GM23338 (cell line): ENCODE measurements around the gene BPIFB2. TPM values are rescaled to one million over a fixed set of nuclear protein-coding genes. Genes with fewer than 3 reads are reported as not detected.

Experiments used
- ATAC-seq: fragments of 200-7000 bp; cut with Tn5 transposase; 3 replicates; pipeline ENCODE4 v1.9.1; 2020
- DNase-seq: peaks from one replicate; pipeline ENCODE4 v3.0.0-alpha.2; 2015; ENCODE audit warnings: low spot score
- H2AFZ ChIP-seq: fragments of 200-600 bp; sonication (generic); 2 replicates; pipeline ENCODE4 v1.8.0; 2016; ENCODE audit warnings: antibody characterized with exemption, mild to moderate bottlenecking, moderate library complexity
- H3F3A ChIP-seq: fragments of 200-600 bp; sonication (generic); replicated peaks from 2 replicates; pipeline ENCODE4 v1.8.0; 2017; ENCODE audit warnings: antibody characterized with exemption, mixed run types, low read depth
- H3K27ac ChIP-seq: fragments of 200-600 bp; sonication (generic); 2 replicates; pipeline ENCODE4 v1.6.1; 2016; ENCODE audit warnings: low read depth
- H3K27me3 ChIP-seq: fragments of 200-600 bp; sonication (generic); 2 replicates; pipeline ENCODE4 v1.8.0; 2016; ENCODE audit warnings: mild to moderate bottlenecking, mixed run types, moderate library complexity; ENCODE audit not compliant: insufficient read depth
- H3K36me3 ChIP-seq: fragments of 200-600 bp; sonication (generic); 2 replicates; pipeline ENCODE4 v1.8.0; 2016; ENCODE audit warnings: mild to moderate bottlenecking; ENCODE audit not compliant: insufficient read depth
- H3K4me1 ChIP-seq: fragments of 200-600 bp; sonication (generic); 2 replicates; pipeline ENCODE4 v1.8.0; 2016; ENCODE audit warnings: mild to moderate bottlenecking, moderate library complexity; ENCODE audit not compliant: insufficient read depth
- H3K4me2 ChIP-seq: fragments of 200-600 bp; sonication (generic); 2 replicates; pipeline ENCODE4 v1.7.1; 2017; ENCODE audit warnings: mixed run types
- H3K4me3 ChIP-seq: fragments of 200-600 bp; sonication (generic); 2 replicates; pipeline ENCODE4 v1.6.1; 2016; ENCODE audit warnings: mixed run types
- H3K79me2 ChIP-seq: fragments of 200-600 bp; sonication (generic); replicated peaks from 2 replicates; pipeline ENCODE4 v1.8.0; 2017; ENCODE audit warnings: mild to moderate bottlenecking; ENCODE audit not compliant: insufficient read depth
- H3K9me2 ChIP-seq: fragments of 200-600 bp; sonication (generic); 2 replicates; pipeline ENCODE4 v1.8.0; 2017; ENCODE audit not compliant: insufficient read depth
- H4K20me1 ChIP-seq: fragments of 200-600 bp; sonication (generic); replicated peaks from 2 replicates; pipeline ENCODE4 v1.8.0; 2017; ENCODE audit warnings: mild to moderate bottlenecking; ENCODE audit not compliant: insufficient read depth
- H3K27ac Mint-ChIP-seq: 2 replicates; pipeline ENCODE4 v1.8.0; 2020; ENCODE audit warnings: inconsistent platforms, mild to moderate bottlenecking, moderate library complexity, mixed read lengths
- H3K27me3 Mint-ChIP-seq: 3 replicates; pipeline ENCODE4 v1.8.0; 2022; ENCODE audit warnings: low read depth, mild to moderate bottlenecking, moderate library complexity, mixed read lengths, inconsistent platforms; ENCODE audit not compliant: insufficient read depth, poor library complexity
- H3K36me3 Mint-ChIP-seq: 3 replicates; pipeline ENCODE4 v1.8.0; 2021; ENCODE audit warnings: low read depth, mild to moderate bottlenecking, inconsistent platforms, moderate library complexity, mixed read lengths
- H3K4me1 Mint-ChIP-seq: 3 replicates; pipeline ENCODE4 v1.8.0; 2020; ENCODE audit warnings: mild to moderate bottlenecking, inconsistent platforms, mixed read lengths
- H3K4me3 Mint-ChIP-seq: 3 replicates; pipeline ENCODE4 v1.8.0; 2021; ENCODE audit warnings: moderate library complexity, mild to moderate bottlenecking, inconsistent platforms, mixed read lengths
- H3K9me3 Mint-ChIP-seq: 3 replicates; pipeline ENCODE4 v1.8.0; 2020; ENCODE audit warnings: moderate library complexity, mild to moderate bottlenecking, inconsistent platforms, mixed read lengths
- EZH2 ChIP-seq: fragments of 200-600 bp; sonication (generic); IDR thresholded peaks from one replicate; pipeline ENCODE4 v1.8.0; 2017; ENCODE audit warnings: antibody characterized with exemption, mild to moderate bottlenecking, low read depth; ENCODE audit not compliant: unreplicated experiment
- EZH2phosphoT487 ChIP-seq: fragments of 200-600 bp; sonication (generic); IDR thresholded peaks from one replicate; pipeline ENCODE4 v1.8.1; 2018; ENCODE audit warnings: antibody characterized with exemption; ENCODE audit not compliant: unreplicated experiment
- JUNB ChIP-seq: IDR thresholded peaks from one replicate; pipeline ENCODE4 v1.6.1; 2016; ENCODE audit warnings: antibody characterized with exemption; ENCODE audit not compliant: unreplicated experiment
- NANOG ChIP-seq: IDR thresholded peaks from 2 replicates; pipeline ENCODE4 v1.6.1; 2016; ENCODE audit warnings: antibody characterized with exemption, borderline replicate concordance
- ZNF114 ChIP-seq: fragments of 250-450 bp; sonication (Bioruptor Pico); IDR thresholded peaks from 2 replicates; pipeline ENCODE4 v1.5.0; 2020; ENCODE audit warnings: mild to moderate bottlenecking, moderate library complexity
- ZNF331 ChIP-seq: fragments of 250-450 bp; sonication (Bioruptor Pico); IDR thresholded peaks from 2 replicates; pipeline ENCODE4 v1.5.0; 2020; ENCODE audit warnings: low read depth, mild to moderate bottlenecking, moderate library complexity
- polyA plus RNA-seq: library from polyadenylated mRNA; unstranded; fragments of >200 nt; fragmentation: Nextera tagmentation; extraction: Ambion mirVana; gene quantifications from 2 replicates; pipeline ENCODE4 v1.2.1, GENCODE V29; 2016
- total RNA-seq: library from RNA; depleted of rRNA; stranded (reverse); fragments of >200 nt; shearing (Covaris generic); gene quantifications from 2 replicates; pipeline ENCODE4 v1.2.3, GENCODE V29; 2014
- TF ChIP-seq, protein P1 (sequence below), 2 experiments: fragments of 200-600 bp in 1 of 2; sonication (generic) in 1 of 2; conservative IDR thresholded peaks; 2 replicates each; pipeline versions ENCODE4 v1.5.1 to v1.6.1; 2016 to 2017; ENCODE audit warnings: antibody characterized with exemption in 2 of 2, low read depth in 2 of 2, mild to moderate bottlenecking in 2 of 2, moderate library complexity in 1 of 2
- TF ChIP-seq, protein P2 (sequence below): fragments of 250-450 bp; sonication (Bioruptor Pico); IDR thresholded peaks from 2 replicates; pipeline ENCODE4 v1.5.0; 2020; ENCODE audit warnings: mild to moderate bottlenecking, moderate library complexity
- TF ChIP-seq, protein P3 (sequence below): IDR thresholded peaks from one replicate; pipeline ENCODE4 v1.6.1; 2018; ENCODE audit warnings: antibody characterized with exemption; ENCODE audit not compliant: unreplicated experiment

The BPIFB2 gene
- total and polyA plus RNA-seq, 2 experiments from 2014 or later, result not detected

DNA sequence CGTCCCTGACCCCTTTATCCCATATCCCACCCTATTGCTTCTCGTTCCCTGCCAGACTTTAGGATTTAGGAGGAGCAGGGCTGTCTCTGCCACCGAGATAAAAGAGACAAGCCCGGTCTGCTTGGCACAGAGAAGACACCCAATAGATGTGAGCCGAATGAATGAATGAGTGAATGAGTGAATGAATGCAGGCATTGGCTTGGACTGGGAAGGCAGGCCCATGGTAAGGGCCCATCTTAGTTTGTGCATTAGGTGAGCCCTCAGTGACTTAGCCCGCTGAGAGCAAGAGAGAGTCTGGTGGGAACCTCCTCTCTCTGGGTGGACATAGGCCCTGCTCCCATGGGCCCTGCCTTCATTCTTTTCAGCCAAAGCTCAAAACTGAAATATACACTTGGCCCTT lies 23.1 kb downstream of the BPIFB2 start:
- 0 out of 3 replicates have a peak, but pooled peaks cover 3% of the 10 kb centered on the region for H3K9me3 Mint-ChIP-seq
- Histone ChIP-seq H3K27me3 (no peaks in the 10 kb centered on the region), H3K4me2 (no peak overlapping the region), H3K36me3 (no peaks in the 10 kb centered on the region), H3F3A (no peaks in the 10 kb centered on the region), H4K20me1 (no peaks in the 10 kb centered on the region), H3K4me3 (no peak overlapping the region), H3K9me2 (0 out of 2 replicates have a peak, but pooled peaks cover 3% of the 10 kb centered on the region), H3K79me2 (no peaks in the 10 kb centered on the region), H3K4me1 (no peaks in the 10 kb centered on the region), H3K27ac (no peak overlapping the region), H2AFZ (no peak overlapping the region)
- no peaks in the 10 kb centered on the region for H3K4me1 Mint-ChIP-seq
- H3K4me3 Mint-ChIP-seq, result no peak overlapping the region
- H3K36me3 Mint-ChIP-seq, result no peaks in the 10 kb centered on the region
- ATAC-seq, result no peak
- H3K27me3 Mint-ChIP-seq, result peaks cover 6% of the 10 kb centered on the region
- TF ChIP-seq ZNF114 (CRISPR knock-in tag), result no peak
- no peak for DNase-seq
- no peak overlapping the region for H3K27ac Mint-ChIP-seq

DNA sequence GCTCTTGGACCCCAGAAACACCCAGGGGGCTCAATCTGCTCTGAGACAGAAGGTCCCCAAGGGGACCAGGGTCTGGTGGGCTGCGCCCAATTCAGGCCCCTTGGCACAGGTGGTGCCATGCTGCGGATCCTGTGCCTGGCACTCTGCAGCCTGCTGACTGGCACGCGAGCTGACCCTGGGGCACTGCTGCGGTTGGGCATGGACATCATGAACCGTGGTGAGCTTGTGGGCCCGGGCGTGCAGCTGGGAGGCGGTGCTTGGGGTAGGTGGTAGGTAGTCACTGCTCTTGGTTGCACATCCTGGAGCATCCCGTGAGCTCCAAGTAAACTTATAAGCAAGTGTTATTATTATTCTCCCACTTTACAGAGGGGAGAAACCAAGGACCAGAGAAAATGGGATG lies 24.0 kb downstream of the BPIFB2 start, which contains the start of gene BPIFB6:
Gene BPIFB6 (plus strand): TSS at position 118 of the 400 bp plus-strand sequence. CDS start 0 bp downstream, at position 118.
- Histone ChIP-seq H3K4me1 (no peaks in the 10 kb centered on the region), H3F3A (no peaks in the 10 kb centered on the region), H4K20me1 (no peaks in the 10 kb centered on the region), H3K4me3 (no peak within 1 kb of the TSS), H3K36me3 (no peaks in the 10 kb centered on the region), H3K27me3 (no peaks in the 10 kb centered on the region), H3K9me2 (no peaks in the 10 kb centered on the region), H2AFZ (no peak within 1 kb of the TSS), H3K4me2 (no peak within 1 kb of the TSS), H3K79me2 (no peaks in the 10 kb centered on the region), H3K27ac (no peak within 1 kb of the TSS)
- no peak for ATAC-seq
- H3K27me3 Mint-ChIP-seq, result peaks cover 6% of the 10 kb centered on the region
- TF ChIP-seq, protein P1, sequence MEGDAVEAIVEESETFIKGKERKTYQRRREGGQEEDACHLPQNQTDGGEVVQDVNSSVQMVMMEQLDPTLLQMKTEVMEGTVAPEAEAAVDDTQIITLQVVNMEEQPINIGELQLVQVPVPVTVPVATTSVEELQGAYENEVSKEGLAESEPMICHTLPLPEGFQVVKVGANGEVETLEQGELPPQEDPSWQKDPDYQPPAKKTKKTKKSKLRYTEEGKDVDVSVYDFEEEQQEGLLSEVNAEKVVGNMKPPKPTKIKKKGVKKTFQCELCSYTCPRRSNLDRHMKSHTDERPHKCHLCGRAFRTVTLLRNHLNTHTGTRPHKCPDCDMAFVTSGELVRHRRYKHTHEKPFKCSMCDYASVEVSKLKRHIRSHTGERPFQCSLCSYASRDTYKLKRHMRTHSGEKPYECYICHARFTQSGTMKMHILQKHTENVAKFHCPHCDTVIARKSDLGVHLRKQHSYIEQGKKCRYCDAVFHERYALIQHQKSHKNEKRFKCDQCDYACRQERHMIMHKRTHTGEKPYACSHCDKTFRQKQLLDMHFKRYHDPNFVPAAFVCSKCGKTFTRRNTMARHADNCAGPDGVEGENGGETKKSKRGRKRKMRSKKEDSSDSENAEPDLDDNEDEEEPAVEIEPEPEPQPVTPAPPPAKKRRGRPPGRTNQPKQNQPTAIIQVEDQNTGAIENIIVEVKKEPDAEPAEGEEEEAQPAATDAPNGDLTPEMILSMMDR (conservative IDR thresholded peaks at IDR 0.05; ENCODE audit: low read depth in 2 of 2), result no peak
- TF ChIP-seq ZNF114 (CRISPR knock-in tag) (no peak), ZNF331 (CRISPR knock-in tag) (no peak), EZH2 (no peak), EZH2phosphoT487 (no peak), JUNB (no peak), NANOG (no peak)
- TF ChIP-seq, protein P2, sequence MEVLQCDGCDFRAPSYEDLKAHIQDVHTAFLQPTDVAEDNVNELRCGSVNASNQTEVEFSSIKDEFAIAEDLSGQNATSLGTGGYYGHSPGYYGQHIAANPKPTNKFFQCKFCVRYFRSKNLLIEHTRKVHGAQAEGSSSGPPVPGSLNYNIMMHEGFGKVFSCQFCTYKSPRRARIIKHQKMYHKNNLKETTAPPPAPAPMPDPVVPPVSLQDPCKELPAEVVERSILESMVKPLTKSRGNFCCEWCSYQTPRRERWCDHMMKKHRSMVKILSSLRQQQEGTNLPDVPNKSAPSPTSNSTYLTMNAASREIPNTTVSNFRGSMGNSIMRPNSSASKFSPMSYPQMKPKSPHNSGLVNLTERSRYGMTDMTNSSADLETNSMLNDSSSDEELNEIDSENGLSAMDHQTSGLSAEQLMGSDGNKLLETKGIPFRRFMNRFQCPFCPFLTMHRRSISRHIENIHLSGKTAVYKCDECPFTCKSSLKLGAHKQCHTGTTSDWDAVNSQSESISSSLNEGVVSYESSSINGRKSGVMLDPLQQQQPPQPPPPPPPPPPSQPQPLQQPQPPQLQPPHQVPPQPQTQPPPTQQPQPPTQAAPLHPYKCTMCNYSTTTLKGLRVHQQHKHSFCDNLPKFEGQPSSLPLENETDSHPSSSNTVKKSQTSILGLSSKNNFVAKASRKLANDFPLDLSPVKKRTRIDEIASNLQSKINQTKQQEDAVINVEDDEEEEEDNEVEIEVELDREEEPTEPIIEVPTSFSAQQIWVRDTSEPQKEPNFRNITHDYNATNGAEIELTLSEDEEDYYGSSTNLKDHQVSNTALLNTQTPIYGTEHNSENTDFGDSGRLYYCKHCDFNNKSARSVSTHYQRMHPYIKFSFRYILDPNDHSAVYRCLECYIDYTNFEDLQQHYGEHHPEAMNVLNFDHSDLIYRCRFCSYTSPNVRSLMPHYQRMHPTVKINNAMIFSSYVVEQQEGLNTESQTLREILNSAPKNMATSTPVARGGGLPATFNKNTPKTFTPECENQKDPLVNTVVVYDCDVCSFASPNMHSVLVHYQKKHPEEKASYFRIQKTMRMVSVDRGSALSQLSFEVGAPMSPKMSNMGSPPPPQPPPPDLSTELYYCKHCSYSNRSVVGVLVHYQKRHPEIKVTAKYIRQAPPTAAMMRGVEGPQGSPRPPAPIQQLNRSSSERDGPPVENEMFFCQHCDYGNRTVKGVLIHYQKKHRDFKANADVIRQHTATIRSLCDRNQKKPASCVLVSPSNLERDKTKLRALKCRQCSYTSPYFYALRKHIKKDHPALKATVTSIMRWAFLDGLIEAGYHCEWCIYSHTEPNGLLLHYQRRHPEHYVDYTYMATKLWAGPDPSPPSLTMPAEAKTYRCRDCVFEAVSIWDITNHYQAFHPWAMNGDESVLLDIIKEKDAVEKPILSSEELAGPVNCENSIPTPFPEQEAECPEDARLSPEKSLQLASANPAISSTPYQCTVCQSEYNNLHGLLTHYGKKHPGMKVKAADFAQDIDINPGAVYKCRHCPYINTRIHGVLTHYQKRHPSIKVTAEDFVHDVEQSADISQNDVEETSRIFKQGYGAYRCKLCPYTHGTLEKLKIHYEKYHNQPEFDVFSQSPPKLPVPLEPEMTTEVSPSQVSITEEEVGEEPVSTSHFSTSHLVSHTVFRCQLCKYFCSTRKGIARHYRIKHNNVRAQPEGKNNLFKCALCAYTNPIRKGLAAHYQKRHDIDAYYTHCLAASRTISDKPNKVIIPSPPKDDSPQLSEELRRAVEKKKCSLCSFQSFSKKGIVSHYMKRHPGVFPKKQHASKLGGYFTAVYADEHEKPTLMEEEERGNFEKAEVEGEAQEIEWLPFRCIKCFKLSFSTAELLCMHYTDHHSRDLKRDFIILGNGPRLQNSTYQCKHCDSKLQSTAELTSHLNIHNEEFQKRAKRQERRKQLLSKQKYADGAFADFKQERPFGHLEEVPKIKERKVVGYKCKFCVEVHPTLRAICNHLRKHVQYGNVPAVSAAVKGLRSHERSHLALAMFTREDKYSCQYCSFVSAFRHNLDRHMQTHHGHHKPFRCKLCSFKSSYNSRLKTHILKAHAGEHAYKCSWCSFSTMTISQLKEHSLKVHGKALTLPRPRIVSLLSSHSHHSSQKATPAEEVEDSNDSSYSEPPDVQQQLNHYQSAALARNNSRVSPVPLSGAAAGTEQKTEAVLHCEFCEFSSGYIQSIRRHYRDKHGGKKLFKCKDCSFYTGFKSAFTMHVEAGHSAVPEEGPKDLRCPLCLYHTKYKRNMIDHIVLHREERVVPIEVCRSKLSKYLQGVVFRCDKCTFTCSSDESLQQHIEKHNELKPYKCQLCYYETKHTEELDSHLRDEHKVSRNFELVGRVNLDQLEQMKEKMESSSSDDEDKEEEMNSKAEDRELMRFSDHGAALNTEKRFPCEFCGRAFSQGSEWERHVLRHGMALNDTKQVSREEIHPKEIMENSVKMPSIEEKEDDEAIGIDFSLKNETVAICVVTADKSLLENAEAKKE, result no peak
- TF ChIP-seq, protein P3, sequence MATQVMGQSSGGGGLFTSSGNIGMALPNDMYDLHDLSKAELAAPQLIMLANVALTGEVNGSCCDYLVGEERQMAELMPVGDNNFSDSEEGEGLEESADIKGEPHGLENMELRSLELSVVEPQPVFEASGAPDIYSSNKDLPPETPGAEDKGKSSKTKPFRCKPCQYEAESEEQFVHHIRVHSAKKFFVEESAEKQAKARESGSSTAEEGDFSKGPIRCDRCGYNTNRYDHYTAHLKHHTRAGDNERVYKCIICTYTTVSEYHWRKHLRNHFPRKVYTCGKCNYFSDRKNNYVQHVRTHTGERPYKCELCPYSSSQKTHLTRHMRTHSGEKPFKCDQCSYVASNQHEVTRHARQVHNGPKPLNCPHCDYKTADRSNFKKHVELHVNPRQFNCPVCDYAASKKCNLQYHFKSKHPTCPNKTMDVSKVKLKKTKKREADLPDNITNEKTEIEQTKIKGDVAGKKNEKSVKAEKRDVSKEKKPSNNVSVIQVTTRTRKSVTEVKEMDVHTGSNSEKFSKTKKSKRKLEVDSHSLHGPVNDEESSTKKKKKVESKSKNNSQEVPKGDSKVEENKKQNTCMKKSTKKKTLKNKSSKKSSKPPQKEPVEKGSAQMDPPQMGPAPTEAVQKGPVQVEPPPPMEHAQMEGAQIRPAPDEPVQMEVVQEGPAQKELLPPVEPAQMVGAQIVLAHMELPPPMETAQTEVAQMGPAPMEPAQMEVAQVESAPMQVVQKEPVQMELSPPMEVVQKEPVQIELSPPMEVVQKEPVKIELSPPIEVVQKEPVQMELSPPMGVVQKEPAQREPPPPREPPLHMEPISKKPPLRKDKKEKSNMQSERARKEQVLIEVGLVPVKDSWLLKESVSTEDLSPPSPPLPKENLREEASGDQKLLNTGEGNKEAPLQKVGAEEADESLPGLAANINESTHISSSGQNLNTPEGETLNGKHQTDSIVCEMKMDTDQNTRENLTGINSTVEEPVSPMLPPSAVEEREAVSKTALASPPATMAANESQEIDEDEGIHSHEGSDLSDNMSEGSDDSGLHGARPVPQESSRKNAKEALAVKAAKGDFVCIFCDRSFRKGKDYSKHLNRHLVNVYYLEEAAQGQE, result no peak
- H3K4me1 Mint-ChIP-seq, result no peaks in the 10 kb centered on the region
- H3K27ac Mint-ChIP-seq, result no peak within 1 kb of the TSS
- no peak for DNase-seq
- no peak within 1 kb of the TSS for H3K4me3 Mint-ChIP-seq
- no peaks in the 10 kb centered on the region for H3K36me3 Mint-ChIP-seq
- 0 out of 3 replicates have a peak, but pooled peaks cover 3% of the 10 kb centered on the region for H3K9me3 Mint-ChIP-seq
